Kidney capillary endothelial cell (primary cell): ENCODE results near the gene FGL2.
A peak's percentile ranks its signal among the peaks of the same experiment; 100 is the strongest.
"Not testable (repeated sequence)": the region's sequence is repeated elsewhere in the genome, so short reads cannot be mapped to it uniquely, and the experiment has no call there.

Source experiments
- DNase-seq: peaks from one replicate; pipeline ENCODE4 v3.0.0-alpha.2; 2018; ENCODE audit warnings: low spot score

The FGL2 gene

GRCh38 chr7:77216181-77216845, 16.7 kb upstream of the FGL2 start:
- no peak for DNase-seq

GRCh38 chr7:77209479-77210139, 10.0 kb upstream of the FGL2 start:
- DNase-seq: no peak

- no peak for DNase-seq
Measured at GRCh38 chr7:77208416-77208815, 8.8 kb upstream of the FGL2 start.

- DNase-seq: no peak
Measured at GRCh38 chr7:77205706-77206105, 6.1 kb upstream of the FGL2 start.

- no peak for DNase-seq
Measured at GRCh38 chr7:77202481-77202976, 2.9 kb upstream of the FGL2 start.

GRCh38 chr7:77200542-77200941, 923 bp upstream of the FGL2 start:
- DNase-seq: no peak

GRCh38 chr7:77197141-77197540, 2.5 kb downstream of the FGL2 start:
- DNase-seq: no peak

GRCh38 chr7:77188731-77189437, 10.7 kb downstream of the FGL2 start:
- no peak for DNase-seq

GRCh38 chr7:77185866-77186265, 13.8 kb downstream of the FGL2 start:
- DNase-seq: no peak

- DNase-seq: no peak
Measured at GRCh38 chr7:77184990-77185389, 14.6 kb downstream of the FGL2 start.

- no peak for DNase-seq
Measured at GRCh38 chr7:77184463-77184862, 15.2 kb downstream of the FGL2 start.

GRCh38 chr7:77182261-77182660, 17.4 kb downstream of the FGL2 start:
- DNase-seq: no peak

- DNase-seq: no peak
Measured at GRCh38 chr7:77181734-77182133, 17.9 kb downstream of the FGL2 start.

GRCh38 chr7:77181015-77181595, 18.5 kb downstream of the FGL2 start:
- no peak for DNase-seq

GRCh38 chr7:77178024-77178423, 21.6 kb downstream of the FGL2 start:
- not testable (repeated sequence) for DNase-seq

GRCh38 chr7:77177321-77177904, 22.2 kb downstream of the FGL2 start:
- DNase-seq: peak; percentile 33

- DNase-seq: not testable (repeated sequence)
Measured at GRCh38 chr7:77175274-77175800, 24.3 kb downstream of the FGL2 start.

- DNase-seq: not testable (repeated sequence)
Measured at GRCh38 chr7:77174418-77174817, 25.2 kb downstream of the FGL2 start.

- not testable (repeated sequence) for DNase-seq
Measured at GRCh38 chr7:77172437-77173172, 27.0 kb downstream of the FGL2 start.

GRCh38 chr7:77171073-77171472, 28.5 kb downstream of the FGL2 start:
- DNase-seq: not testable (repeated sequence)

- DNase-seq: no peak
Measured at GRCh38 chr7:77157446-77157845, 42.2 kb downstream of the FGL2 start.
